Measurements from ENCODE around the gene CPA5. TPM values are rescaled to one million over a fixed set of nuclear protein-coding genes. Genes with fewer than 3 reads are reported as not detected.

Gene CPA5
- total RNA-seq, 2 experiments from 2014 or later = not detected

DNA sequence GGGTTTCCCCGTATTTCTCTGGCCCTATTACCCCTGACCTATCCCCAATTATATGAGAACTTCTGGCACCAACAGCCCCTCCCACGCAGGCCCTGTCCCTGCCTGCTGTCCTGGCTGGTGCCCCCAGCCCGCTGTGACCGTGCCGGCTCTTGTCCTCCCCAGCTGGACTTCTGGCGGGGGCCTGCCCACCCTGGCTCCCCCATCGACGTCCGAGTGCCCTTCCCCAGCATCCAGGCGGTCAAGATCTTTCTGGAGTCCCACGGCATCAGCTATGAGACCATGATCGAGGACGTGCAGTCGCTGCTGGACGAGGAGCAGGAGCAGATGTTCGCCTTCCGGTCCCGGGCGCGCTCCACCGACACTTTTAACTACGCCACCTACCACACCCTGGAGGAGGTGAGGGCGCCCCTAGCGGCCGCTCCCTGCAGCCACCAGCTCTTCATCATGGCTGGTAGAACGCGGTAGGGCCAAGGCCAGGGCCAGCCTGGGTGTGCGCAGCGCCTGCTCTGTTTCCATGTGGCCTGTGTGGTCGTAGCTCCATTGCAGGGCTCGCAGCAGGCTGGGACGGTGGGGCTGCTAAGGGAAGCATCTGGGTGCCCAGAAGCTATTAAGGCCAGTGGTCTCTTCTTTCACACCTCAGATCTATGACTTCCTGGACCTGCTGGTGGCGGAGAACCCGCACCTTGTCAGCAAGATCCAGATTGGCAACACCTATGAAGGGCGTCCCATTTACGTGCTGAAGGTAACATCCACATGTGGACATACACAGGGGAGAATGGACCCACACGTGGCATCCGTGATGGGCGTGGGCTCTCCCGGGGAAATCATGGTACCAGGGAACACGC lies 37.1 kb downstream of the CPA5 start:
- BruUV-seq (replicated peaks) = no TSS peak
- Histone ChIP-seq H2AFZ (ENCODE audit: low read length) (no peak overlapping the region), H3K9me2 (ENCODE audit: insufficient read depth, low read length) (no peaks in the 10 kb centered on the region), H3K4me1 (ENCODE audit: insufficient read depth, low read length, poor library complexity, severe bottlenecking) (no peaks in the 10 kb centered on the region), H3K79me2 (ENCODE audit: insufficient read depth, low read depth, low read length) (no peaks in the 10 kb centered on the region), H3K27ac (ENCODE audit: low read depth, low read length, poor library complexity, severe bottlenecking) (no peak overlapping the region), H3K4me3 (ENCODE audit: low read depth, low read length, poor library complexity, severe bottlenecking) (no peak overlapping the region), H4K20me1 (ENCODE audit: insufficient read depth, low read length) (no peaks in the 10 kb centered on the region), H3K4me2 (ENCODE audit: low read length) (no peak overlapping the region), H3K9me3 (ENCODE audit: low read length) (no peaks in the 10 kb centered on the region), H3K36me3 (ENCODE audit: insufficient read depth, low read length) (no peaks in the 10 kb centered on the region)
- intact Hi-C loops (cut with micrococcal nuclease; ENCODE audit: unreplicated experiment) = no loop called here
- TF ChIP-seq, protein P1, sequence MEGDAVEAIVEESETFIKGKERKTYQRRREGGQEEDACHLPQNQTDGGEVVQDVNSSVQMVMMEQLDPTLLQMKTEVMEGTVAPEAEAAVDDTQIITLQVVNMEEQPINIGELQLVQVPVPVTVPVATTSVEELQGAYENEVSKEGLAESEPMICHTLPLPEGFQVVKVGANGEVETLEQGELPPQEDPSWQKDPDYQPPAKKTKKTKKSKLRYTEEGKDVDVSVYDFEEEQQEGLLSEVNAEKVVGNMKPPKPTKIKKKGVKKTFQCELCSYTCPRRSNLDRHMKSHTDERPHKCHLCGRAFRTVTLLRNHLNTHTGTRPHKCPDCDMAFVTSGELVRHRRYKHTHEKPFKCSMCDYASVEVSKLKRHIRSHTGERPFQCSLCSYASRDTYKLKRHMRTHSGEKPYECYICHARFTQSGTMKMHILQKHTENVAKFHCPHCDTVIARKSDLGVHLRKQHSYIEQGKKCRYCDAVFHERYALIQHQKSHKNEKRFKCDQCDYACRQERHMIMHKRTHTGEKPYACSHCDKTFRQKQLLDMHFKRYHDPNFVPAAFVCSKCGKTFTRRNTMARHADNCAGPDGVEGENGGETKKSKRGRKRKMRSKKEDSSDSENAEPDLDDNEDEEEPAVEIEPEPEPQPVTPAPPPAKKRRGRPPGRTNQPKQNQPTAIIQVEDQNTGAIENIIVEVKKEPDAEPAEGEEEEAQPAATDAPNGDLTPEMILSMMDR (conservative IDR thresholded peaks at IDR 0.05; ENCODE audit: low read length) = no peak
- no peak for TF ChIP-seq EZH2phosphoT487 (IDR thresholded peaks at IDR 0.05; ENCODE audit: borderline replicate concordance, low read depth, low read length)
- ChIA-PET CTCF (ENCODE audit: unreplicated experiment) (no interaction called here), POLR2A (no interaction called here)
- no peak for DNase-seq (ENCODE audit: low spot score)

DNA sequence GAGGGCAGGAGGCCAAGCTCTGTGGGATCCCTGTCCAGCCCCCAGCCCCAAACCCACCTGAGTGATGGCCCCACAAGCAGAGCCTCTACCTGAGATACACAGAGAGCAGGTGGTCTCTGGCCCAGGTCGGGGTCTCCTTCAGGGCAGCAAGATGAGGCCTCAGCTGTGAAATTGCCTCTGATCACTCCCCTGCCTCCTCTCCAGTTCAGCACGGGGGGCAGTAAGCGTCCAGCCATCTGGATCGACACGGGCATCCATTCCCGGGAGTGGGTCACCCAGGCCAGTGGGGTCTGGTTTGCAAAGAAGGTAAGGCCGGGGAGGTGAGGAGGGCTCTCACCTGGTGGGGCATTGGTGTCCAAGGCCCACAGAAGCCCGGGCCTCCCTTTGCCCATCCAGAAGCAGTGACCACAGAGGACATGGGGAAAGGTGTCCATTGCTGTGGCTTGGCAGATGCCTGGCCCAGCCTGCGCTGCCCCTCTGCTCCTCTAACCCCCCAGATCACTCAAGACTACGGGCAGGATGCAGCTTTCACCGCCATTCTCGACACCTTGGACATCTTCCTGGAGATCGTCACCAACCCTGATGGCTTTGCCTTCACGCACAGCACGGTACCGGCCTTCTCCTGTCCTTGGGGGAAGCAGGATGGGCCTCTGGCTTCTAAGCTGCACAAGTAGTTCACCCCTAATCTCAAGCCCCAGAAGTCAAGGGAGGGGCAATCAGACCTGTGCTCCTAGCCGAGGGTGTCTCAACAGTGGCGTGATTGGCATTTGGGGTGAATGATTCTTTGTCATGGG lies 38.8 kb downstream of the CPA5 start:
- POLR2A ChIA-PET = no interaction called here
- Histone ChIP-seq H3K36me3 (ENCODE audit: insufficient read depth, low read length) (no peaks in the 10 kb centered on the region), H4K20me1 (ENCODE audit: insufficient read depth, low read length) (no peaks in the 10 kb centered on the region), H3K4me2 (ENCODE audit: low read length) (no peak overlapping the region), H3K4me1 (ENCODE audit: insufficient read depth, low read length, poor library complexity, severe bottlenecking) (no peaks in the 10 kb centered on the region), H3K9me3 (ENCODE audit: low read length) (no peaks in the 10 kb centered on the region), H3K9me2 (ENCODE audit: insufficient read depth, low read length) (no peaks in the 10 kb centered on the region), H3K4me3 (ENCODE audit: low read depth, low read length, poor library complexity, severe bottlenecking) (no peak overlapping the region), H3K27ac (ENCODE audit: low read depth, low read length, poor library complexity, severe bottlenecking) (no peak overlapping the region), H2AFZ (ENCODE audit: low read length) (no peak overlapping the region), H3K79me2 (ENCODE audit: insufficient read depth, low read depth, low read length) (no peaks in the 10 kb centered on the region)
- no peak for TF ChIP-seq EZH2phosphoT487 (IDR thresholded peaks at IDR 0.05; ENCODE audit: borderline replicate concordance, low read depth, low read length)
- TF ChIP-seq, protein P1 (conservative IDR thresholded peaks at IDR 0.05; ENCODE audit: low read length) = no peak
- no TSS peak for BruUV-seq (replicated peaks)
- intact Hi-C loops (cut with micrococcal nuclease; ENCODE audit: unreplicated experiment) = no loop called here
- DNase-seq (ENCODE audit: low spot score) = no peak
- CTCF ChIA-PET (ENCODE audit: unreplicated experiment) = no interaction called here

Data from OCI-LY7 (cell line).